GM23248 (cell line): ENCODE results near the gene PRSS57.

Experiments used
- EZH2 ChIP-seq: fragments of 200-600 bp; sonication (generic); IDR thresholded peaks from 2 replicates; pipeline ENCODE4 v1.6.1; 2018; ENCODE audit warnings: antibody characterized with exemption, mild to moderate bottlenecking; ENCODE audit not compliant: insufficient read depth, poor library complexity, severe bottlenecking
- EZH2phosphoT487 ChIP-seq: fragments of 200-600 bp; sonication (generic); IDR thresholded peaks from 2 replicates; pipeline ENCODE4 v1.6.1; 2018; ENCODE audit warnings: antibody characterized with exemption, moderate library complexity, mild to moderate bottlenecking, low read depth; ENCODE audit not compliant: insufficient read depth

DNA sequence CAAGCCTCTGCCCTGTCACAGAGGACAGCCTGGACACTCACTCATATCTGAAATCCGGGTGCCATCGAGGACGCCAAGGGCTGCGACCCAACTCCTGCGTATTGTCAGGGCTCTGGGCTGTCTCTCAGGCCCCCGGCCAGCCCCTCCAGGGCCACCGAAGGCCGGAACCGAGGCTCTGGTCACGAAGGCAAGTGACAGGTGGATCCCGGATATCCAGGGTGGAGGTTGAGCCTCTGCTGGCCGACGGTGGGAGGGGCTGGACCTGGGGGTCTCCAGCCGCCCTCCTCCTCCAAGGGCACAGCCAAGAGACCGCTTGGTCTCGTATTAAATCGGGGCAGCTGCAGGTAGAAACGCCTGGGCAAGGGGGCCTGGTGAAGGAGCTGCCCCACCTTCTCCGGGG lies 37.6 kb downstream of the PRSS57 start:
- TF ChIP-seq EZH2 (no peak), EZH2phosphoT487 (no peak)
